Lower leg skin (tissue), 4 donors: ENCODE measurements around the gene JAK1. TPM values are rescaled to one million over a fixed set of nuclear protein-coding genes. Genes with fewer than 3 reads are reported as not detected.
A peak's percentile ranks its signal among the peaks of the same experiment; 100 is the strongest.

Experiments used
- DNase-seq, 2 donors: peaks; one replicate each; pipeline ENCODE4 v3.0.0-alpha.2; 2019; ENCODE audit warnings: low spot score in 2 of 2
- H3K4me3 ChIP-seq: fragments of 200-600 bp; sonication (generic); 2 replicates; pipeline ENCODE4 v1.5.1; 2017; ENCODE audit warnings: mild to moderate bottlenecking, low read depth; ENCODE audit not compliant: poor library complexity, severe bottlenecking
- CTCF ChIP-seq, 3 donors: fragments of 450-650 bp; IDR thresholded peaks; one replicate each; pipeline ENCODE4 v1.5.1; 2016; ENCODE audit warnings: antibody characterized with exemption in 3 of 3, mild to moderate bottlenecking in 3 of 3, moderate library complexity in 2 of 3
- POLR2A ChIP-seq, 2 donors: fragments of 450-650 bp; IDR thresholded peaks; one replicate each; pipeline ENCODE4 v1.6.1; 2016 to 2017; ENCODE audit warnings: antibody characterized with exemption in 2 of 2, mild to moderate bottlenecking in 1 of 2, moderate library complexity in 1 of 2
- WGBS, 2 donors: methylation state at CpG; one replicate each; pipeline ENCODE4 v1.1.5; 2018; 5-methylcytosine and 5-hydroxymethylcytosine counted together
- intact Hi-C: fragments of 100-400 bp; cut with DNase I; formaldehyde crosslinking; loops from one replicate; pipeline ENCODE4 v1.15.0; 2023; ENCODE audit warnings: low total_unique reads
- total RNA-seq, 4 donors: library from RNA; depleted of rRNA; stranded (reverse); fragments of >200 nt; gene quantifications; one replicate each; pipeline ENCODE4 v1.1.0, GENCODE V29; 2016

JAK1 gene
- total RNA-seq, 4 donors from 2014 or later, result 97.1 to 159 (median 129) TPM

GRCh38 chr1:64967381-64967780, 1.0 kb upstream of the JAK1 start:
- DNase-seq, result no peak
- TF ChIP-seq CTCF (IDR thresholded peaks at IDR 0.05) (no peak), POLR2A (IDR thresholded peaks at IDR 0.05) (no peak)
- intact Hi-C loops, result no loop called here
- H3K4me3 ChIP-seq, result no peak overlapping the region
- WGBS, 2 donors, result 52 to 69% methylated on average over 6 of the region's 6 CpGs

- TF ChIP-seq CTCF (IDR thresholded peaks at IDR 0.05) (no peak), POLR2A (IDR thresholded peaks at IDR 0.05) (no peak)
- WGBS, 2 donors, result 0% methylated on average over 26 to 35 of the region's 52 CpGs
- intact Hi-C loops, result no loop called here
- DNase-seq, result peak; percentile 63 to 95
- H3K4me3 ChIP-seq, result peak overlapping the region; percentile 93
These were observed 787 bp downstream of the JAK1 start for GRCh38 chr1:64965366-64966157.

- WGBS, 2 donors, result 82 to 92% methylated on average over 5 of the region's 5 CpGs
- TF ChIP-seq POLR2A (IDR thresholded peaks at IDR 0.05), result no peak
- no peak for TF ChIP-seq CTCF (IDR thresholded peaks at IDR 0.05)
- H3K4me3 ChIP-seq, result no peak overlapping the region
- intact Hi-C loops, result no loop called here
- DNase-seq, result no peak
These were observed 2.9 kb downstream of the JAK1 start for GRCh38 chr1:64963466-64963865.

- intact Hi-C loops, result no loop called here
- DNase-seq, result no peak
- no peak overlapping the region for H3K4me3 ChIP-seq
- WGBS, 2 donors, result 48 to 53% methylated on average over 7 of the region's 7 CpGs
- no peak for TF ChIP-seq POLR2A (IDR thresholded peaks at IDR 0.05)
- TF ChIP-seq CTCF (IDR thresholded peaks at IDR 0.05), result no peak
These were observed 3.9 kb downstream of the JAK1 start for GRCh38 chr1:64962441-64962840.

DNA sequence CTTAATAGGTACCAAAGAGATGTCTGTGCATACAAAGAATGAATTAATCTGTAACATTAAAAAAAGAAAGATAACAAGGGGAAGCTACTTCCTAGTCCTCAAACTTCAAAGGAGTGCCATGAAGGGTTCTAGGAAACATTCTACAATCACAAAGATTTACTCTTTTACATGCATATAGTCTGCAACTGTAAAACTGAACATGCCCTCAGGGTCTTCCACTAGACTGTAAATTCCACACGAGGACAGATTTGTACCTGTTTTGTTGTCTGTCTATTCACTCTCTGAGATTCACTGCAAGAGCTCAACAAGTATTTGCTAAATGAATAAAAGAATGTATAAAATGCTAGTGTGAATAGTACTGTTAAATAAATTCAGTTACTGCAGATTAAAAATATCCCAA, 4.4 kb downstream of the JAK1 start:
- intact Hi-C loops, result no loop called here
- WGBS, 2 donors, result 54 to 55% methylated on average over 1 of the region's 1 CpG
- H3K4me3 ChIP-seq, result no peak overlapping the region
- no peak for DNase-seq
- TF ChIP-seq POLR2A (IDR thresholded peaks at IDR 0.05) (no peak), CTCF (IDR thresholded peaks at IDR 0.05) (no peak)

DNA sequence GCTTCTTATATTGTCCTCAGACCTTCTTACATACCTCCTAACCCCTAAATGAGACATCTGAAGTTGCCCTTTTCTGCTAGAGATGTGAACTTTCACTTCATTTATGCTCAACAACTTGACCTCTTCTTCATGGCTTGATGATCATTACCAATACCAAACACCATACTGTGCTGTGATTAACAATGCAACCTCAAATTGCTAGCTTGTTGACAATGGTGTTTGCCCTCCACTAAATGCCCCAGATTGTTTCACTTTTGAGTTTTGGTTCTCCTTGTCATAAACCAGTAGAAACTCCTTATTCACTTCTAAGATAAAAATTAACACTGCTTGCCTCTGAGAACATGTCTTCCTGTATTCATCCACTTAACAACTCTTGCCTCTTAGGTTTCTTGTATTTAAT, 5.6 kb downstream of the JAK1 start:
- no peak for DNase-seq
- no peak for TF ChIP-seq POLR2A (IDR thresholded peaks at IDR 0.05)
- TF ChIP-seq CTCF (IDR thresholded peaks at IDR 0.05), result no peak
- no peak overlapping the region for H3K4me3 ChIP-seq
- intact Hi-C loops, result no loop called here
